ENCODE data around the gene MAD1L1.

MAD1L1 gene

GRCh38 chr7:2122651-2123050 lies 110.1 kb downstream of the MAD1L1 start:
- no peak overlapping the region for H3K4me3 ChIP-seq (ENCODE audit: low read depth, low read length)

- H3K4me3 ChIP-seq (ENCODE audit: low read depth, low read length): no peak overlapping the region
These were observed 111.6 kb downstream of the MAD1L1 start for GRCh38 chr7:2120841-2121830.

GRCh38 chr7:2120251-2120660 lies 112.5 kb downstream of the MAD1L1 start:
- no peak overlapping the region for H3K4me3 ChIP-seq (ENCODE audit: low read depth, low read length)

GRCh38 chr7:2118630-2119190 lies 114.0 kb downstream of the MAD1L1 start:
- H3K4me3 ChIP-seq (ENCODE audit: low read depth, low read length): no peak overlapping the region

- H3K4me3 ChIP-seq (ENCODE audit: low read depth, low read length): no peak overlapping the region
These were observed 114.7 kb downstream of the MAD1L1 start for GRCh38 chr7:2118056-2118455.

- no peak overlapping the region for H3K4me3 ChIP-seq (ENCODE audit: low read depth, low read length)
These were observed 115.1 kb downstream of the MAD1L1 start for GRCh38 chr7:2117646-2118045.

GRCh38 chr7:2116989-2117591 lies 115.7 kb downstream of the MAD1L1 start:
- H3K4me3 ChIP-seq (ENCODE audit: low read depth, low read length): no peak overlapping the region

GRCh38 chr7:2116448-2116810 lies 116.3 kb downstream of the MAD1L1 start:
- H3K4me3 ChIP-seq (ENCODE audit: low read depth, low read length): no peak overlapping the region

- H3K4me3 ChIP-seq (ENCODE audit: low read depth, low read length): no peak overlapping the region
These were observed 116.8 kb downstream of the MAD1L1 start for GRCh38 chr7:2115760-2116447.

- no peak overlapping the region for H3K4me3 ChIP-seq (ENCODE audit: low read depth, low read length)
These were observed 117.6 kb downstream of the MAD1L1 start for GRCh38 chr7:2114926-2115759.

- H3K4me3 ChIP-seq (ENCODE audit: low read depth, low read length): no peak overlapping the region
These were observed 118.7 kb downstream of the MAD1L1 start for GRCh38 chr7:2114052-2114451.

- H3K4me3 ChIP-seq (ENCODE audit: low read depth, low read length): no peak overlapping the region
These were observed 120.2 kb downstream of the MAD1L1 start for GRCh38 chr7:2112261-2113198.

GRCh38 chr7:2111568-2111967 lies 121.2 kb downstream of the MAD1L1 start:
- H3K4me3 ChIP-seq (ENCODE audit: low read depth, low read length): no peak overlapping the region

GRCh38 chr7:2110610-2111396 lies 121.9 kb downstream of the MAD1L1 start:
- no peak overlapping the region for H3K4me3 ChIP-seq (ENCODE audit: low read depth, low read length)

GRCh38 chr7:2109936-2110609 lies 122.7 kb downstream of the MAD1L1 start:
- no peak overlapping the region for H3K4me3 ChIP-seq (ENCODE audit: low read depth, low read length)

GRCh38 chr7:2109251-2109872 lies 123.4 kb downstream of the MAD1L1 start:
- no peak overlapping the region for H3K4me3 ChIP-seq (ENCODE audit: low read depth, low read length)

- no peak overlapping the region for H3K4me3 ChIP-seq (ENCODE audit: low read depth, low read length)
These were observed 124.1 kb downstream of the MAD1L1 start for GRCh38 chr7:2108501-2109250.
